EH (cell line): Measurements from ENCODE around the gene EXOC6B.
"Not testable (repeated sequence)": the region's sequence is repeated elsewhere in the genome, so short reads cannot be mapped to it uniquely, and the experiment has no call there.

Experiments
- DNase-seq: peaks from one replicate; pipeline ENCODE4 v3.0.0-alpha.2; 2015; ENCODE audit warnings: low read depth

Gene EXOC6B

GRCh38 chr2:72545790-72546189, 280.0 kb downstream of the EXOC6B start:
- no peak for DNase-seq

GRCh38 chr2:72544554-72544953, 281.3 kb downstream of the EXOC6B start:
- no peak for DNase-seq

- DNase-seq = no peak
These were observed 282.2 kb downstream of the EXOC6B start for GRCh38 chr2:72543497-72544216.

DNA sequence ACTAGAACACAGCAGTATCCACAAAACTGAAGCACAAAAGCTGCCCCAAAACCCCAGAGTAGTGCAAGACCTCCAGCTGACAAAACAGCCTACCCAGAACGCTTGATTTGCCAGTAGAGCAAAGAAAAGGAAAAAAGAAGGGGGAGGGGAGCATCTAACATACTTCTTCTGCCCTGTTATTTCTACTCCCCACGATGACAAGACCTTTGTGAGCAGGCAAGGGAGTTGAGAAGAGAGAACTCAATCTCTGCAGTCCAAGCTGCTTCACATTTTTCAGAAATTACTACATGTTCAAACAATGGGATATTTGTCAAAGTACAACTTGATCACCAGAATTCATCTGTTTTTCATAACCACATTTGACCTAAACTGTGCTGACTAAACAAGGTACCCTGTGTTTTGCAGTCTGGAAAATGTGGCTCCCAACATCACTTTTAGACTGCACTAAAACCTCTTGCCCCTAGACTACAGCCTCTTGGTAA, 286.7 kb downstream of the EXOC6B start:
- peak; percentile 74 for DNase-seq

DNA sequence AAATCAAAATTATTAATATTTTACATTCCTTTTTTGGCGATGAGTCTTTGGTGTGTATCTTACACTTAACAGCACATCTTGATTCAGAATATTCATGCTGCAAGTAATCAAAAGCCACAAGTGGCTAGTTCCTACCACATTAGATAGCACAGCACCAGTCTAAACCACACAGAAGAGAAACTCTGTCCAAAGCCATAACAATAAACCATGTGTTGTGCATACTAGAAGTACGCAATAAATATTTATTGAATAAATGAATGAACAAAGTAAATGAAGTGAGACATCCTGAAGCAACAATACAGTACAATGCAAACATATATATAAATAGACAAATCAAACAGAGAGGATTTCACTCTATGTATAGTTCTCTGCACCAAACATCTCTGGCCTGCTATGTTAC, 287.3 kb downstream of the EXOC6B start:
- no peak for DNase-seq

GRCh38 chr2:72535586-72535985, 290.2 kb downstream of the EXOC6B start:
- not testable (repeated sequence) for DNase-seq

GRCh38 chr2:72533765-72534164, 292.1 kb downstream of the EXOC6B start:
- peak; percentile 62 for DNase-seq

GRCh38 chr2:72527424-72527823, 298.4 kb downstream of the EXOC6B start:
- DNase-seq = no peak

DNA sequence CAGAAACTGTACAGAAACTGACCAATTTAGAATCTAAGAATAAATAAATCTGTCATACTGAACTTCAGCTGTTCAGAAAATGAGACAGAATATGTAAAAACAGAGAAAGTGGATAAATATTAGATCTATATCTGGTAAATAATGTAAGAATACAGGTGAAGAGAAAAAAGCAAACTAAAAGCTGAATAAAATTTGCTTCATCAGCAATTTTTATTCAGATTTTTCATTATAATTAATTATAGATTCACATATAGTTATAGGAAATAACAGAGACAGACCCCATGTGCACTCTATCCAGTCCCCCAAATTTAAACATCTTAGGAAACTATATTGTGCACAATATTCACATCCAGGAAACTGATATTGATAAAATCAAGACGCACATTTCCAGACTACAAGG, 299.2 kb downstream of the EXOC6B start:
- DNase-seq = no peak

DNA sequence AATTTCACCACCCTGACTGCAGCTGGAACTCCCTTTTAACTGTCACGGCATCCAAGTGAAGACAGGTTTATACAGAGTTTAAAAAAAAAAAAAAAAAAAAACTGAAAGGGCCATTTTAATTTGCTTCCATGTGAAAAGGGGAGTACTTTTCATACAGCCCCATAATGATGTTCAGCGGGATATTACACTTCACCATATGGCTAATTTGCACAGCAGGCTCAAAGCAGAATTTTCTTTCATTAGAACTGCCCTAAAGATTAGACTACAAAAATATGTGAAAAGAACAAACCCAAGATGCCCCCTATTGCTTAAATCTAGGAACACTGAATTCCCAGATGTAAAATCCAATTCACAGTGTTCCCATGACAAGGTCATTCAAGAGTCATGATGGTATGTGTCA, 301.8 kb downstream of the EXOC6B start:
- DNase-seq = no peak

DNA sequence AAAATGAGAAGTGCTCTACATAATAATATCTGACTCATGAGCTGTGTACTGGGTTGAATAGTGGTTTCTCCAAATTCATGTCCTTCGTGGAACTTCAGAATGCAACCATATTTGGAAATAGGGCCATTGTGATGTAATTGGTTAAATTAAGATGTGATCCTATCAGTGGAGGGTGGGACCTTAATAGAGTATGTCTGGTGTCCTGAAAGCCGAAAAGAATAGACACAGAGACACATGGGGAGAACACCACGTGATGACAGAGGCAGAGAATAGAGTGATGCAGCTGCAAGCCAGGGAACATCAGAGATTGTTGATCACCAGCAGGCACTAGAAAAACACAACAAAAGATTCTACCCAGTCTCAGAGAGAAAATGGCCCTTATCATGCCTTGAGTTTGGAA, 310.1 kb downstream of the EXOC6B start:
- DNase-seq = peak; percentile 75

DNA sequence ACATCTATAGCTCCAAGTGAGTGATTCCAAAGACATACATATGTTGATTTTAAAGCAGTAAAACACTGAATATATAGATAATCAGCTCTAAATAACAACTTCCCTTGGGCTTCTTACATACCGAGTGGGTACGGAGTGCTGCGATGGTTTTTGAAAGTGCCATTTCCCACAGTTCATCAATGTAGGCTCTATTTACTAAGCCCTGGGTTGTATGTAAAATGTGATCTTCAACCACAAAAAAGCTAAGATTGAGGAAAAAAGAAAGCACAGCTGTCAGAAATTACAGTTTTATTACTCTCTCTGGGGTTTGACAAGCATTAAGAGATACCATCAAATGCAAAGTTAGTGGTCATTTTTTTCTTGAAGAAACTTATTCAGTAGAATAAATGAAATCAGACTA, 312.8 kb downstream of the EXOC6B start:
- DNase-seq = no peak

- no peak for DNase-seq
These were observed 313.5 kb downstream of the EXOC6B start for GRCh38 chr2:72512376-72512775.

DNA sequence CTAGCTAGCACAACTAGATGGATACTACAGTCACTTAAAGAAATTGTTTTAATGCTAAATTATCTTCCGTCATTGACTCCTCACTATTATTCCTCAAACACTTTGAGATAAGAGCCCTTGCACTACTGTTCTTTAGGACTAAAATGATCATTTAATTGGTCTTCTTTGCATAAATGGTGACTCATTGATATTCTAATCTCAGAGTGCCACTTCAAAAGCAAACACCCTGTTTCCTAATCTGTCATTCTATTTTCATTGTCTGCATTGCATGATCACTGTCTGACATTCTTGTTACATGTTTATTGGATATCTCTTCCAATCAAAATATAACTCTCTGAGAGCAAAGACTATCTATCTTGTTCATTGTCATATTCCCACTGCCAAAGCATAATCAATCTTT, 313.9 kb downstream of the EXOC6B start:
- no peak for DNase-seq

- DNase-seq = peak; percentile 11
These were observed 328.1 kb downstream of the EXOC6B start for GRCh38 chr2:72497763-72498162.

GRCh38 chr2:72496479-72496878, 329.4 kb downstream of the EXOC6B start:
- DNase-seq = no peak

DNA sequence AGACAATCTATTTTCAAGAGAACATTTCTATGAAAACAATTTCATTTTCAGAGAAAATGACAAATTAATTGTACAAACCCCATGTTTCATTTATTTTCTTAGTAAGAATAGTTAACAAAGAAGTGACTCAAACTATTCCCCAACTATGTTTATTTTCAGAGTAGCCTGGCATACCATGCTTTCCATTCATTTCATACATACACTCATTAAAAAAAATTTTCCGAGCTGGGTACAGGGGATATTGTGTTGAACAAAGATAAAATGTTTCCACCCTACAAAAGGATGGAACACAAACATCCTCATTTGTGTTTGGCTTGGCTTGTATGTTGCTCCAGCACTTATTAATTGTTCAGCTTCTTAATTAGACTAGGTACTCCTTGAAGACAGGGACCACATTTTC, 331.4 kb downstream of the EXOC6B start:
- peak; percentile 43 for DNase-seq

DNA sequence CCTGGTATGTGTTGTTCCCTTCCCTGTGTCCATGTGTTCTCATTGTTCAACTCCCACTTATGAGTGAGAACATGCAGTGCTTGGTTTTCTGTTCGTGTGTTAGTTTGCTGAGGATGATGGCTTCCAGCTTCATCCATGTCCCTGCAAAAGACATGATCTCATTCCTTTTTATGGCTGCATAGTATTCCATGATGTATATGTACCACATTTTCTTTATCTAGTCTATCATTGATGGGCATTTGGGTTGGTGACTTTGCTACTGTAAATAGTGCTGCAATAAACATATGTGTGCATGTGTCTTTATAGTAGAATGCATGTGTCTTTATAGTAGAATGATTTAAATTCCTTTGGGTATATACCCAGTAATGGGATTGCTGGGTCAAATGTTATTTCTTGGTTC, 341.2 kb downstream of the EXOC6B start:
- not testable (repeated sequence) for DNase-seq

- no peak for DNase-seq
These were observed 342.5 kb downstream of the EXOC6B start for GRCh38 chr2:72483346-72483745.

- no peak for DNase-seq
These were observed 350.6 kb downstream of the EXOC6B start for GRCh38 chr2:72475246-72475645.

- peak; percentile 83 for DNase-seq
These were observed 367.9 kb downstream of the EXOC6B start for GRCh38 chr2:72457801-72458516.

- no peak for DNase-seq
These were observed 371.6 kb downstream of the EXOC6B start for GRCh38 chr2:72454189-72454588.

DNA sequence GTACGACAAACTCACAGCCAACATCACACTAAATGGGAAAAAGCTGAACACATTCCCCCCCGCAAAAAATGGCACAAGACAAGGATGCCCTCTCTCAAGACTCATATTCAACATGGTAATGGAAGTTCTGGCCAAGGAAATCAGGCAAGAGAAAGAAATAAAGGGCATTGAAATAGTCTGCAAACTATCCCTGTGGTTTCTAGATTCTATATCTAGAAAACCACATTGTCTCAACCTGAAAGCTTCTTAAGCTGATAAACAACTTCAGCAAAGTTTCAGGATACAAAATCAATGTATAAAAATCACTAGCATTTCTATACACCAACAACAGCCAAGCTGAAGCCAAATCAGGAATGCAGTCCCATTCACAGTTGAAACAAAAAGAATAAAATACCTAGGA, 383.6 kb downstream of the EXOC6B start:
- DNase-seq = no peak

DNA sequence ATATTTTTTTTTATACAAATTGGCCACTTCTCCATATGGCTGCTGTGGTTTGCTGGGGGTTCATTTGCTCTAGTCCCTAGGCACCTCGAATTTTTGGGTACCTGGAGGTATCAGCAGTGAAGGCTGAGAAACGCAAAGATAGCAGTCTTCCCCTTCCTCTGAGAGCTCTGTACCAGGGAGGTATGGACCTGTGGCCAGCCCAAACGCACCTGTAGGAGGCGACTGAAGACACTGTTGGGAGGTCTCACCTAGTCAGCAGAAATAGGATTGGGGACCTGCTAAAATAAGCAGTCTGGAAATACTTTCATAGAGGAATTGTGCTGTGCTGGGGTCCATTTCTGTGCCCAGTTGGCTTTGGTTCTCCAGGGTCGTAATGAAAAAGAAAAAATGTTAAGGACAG, 385.9 kb downstream of the EXOC6B start:
- DNase-seq = no peak
